Hepatocyte (in vitro differentiated cells): ENCODE results near the gene OR2J1. TPM values are rescaled to one million over a fixed set of nuclear protein-coding genes. Genes with fewer than 3 reads are reported as not detected.

Source experiments
- DNase-seq: peaks from one replicate; pipeline ENCODE4 v3.0.0-alpha.2; 2016; ENCODE audit warnings: low spot score
- H2AFZ ChIP-seq: fragments of 200-600 bp; sonication (generic); 2 replicates; pipeline ENCODE4 v1.6.0; 2016; ENCODE audit warnings: antibody characterized with exemption, mild to moderate bottlenecking
- H3K27ac ChIP-seq: fragments of 200-600 bp; sonication (generic); 2 replicates; pipeline ENCODE4 v1.5.1; 2016; ENCODE audit warnings: mild to moderate bottlenecking
- H3K27me3 ChIP-seq: fragments of 200-600 bp; sonication (generic); 2 replicates; pipeline ENCODE4 v1.6.1; 2016
- H3K36me3 ChIP-seq: fragments of 200-600 bp; sonication (generic); replicated peaks from 2 replicates; pipeline ENCODE4 v1.5.1; 2016; ENCODE audit warnings: low read depth; ENCODE audit not compliant: insufficient read depth
- H3K4me1 ChIP-seq: fragments of 200-600 bp; sonication (generic); 2 replicates; pipeline ENCODE4 v1.5.1; 2016; ENCODE audit warnings: mild to moderate bottlenecking, moderate library complexity; ENCODE audit not compliant: insufficient read depth
- H3K4me2 ChIP-seq: fragments of 200-600 bp; sonication (generic); 2 replicates; pipeline ENCODE4 v1.6.0; 2016
- H3K4me3 ChIP-seq: fragments of 200-600 bp; sonication (generic); 2 replicates; pipeline ENCODE4 v1.5.1; 2016; ENCODE audit warnings: mild to moderate bottlenecking
- H3K79me2 ChIP-seq: fragments of 200-600 bp; sonication (generic); 2 replicates; pipeline ENCODE4 v1.6.0; 2017; ENCODE audit warnings: mild to moderate bottlenecking
- H3K9me2 ChIP-seq: fragments of 200-600 bp; sonication (generic); replicated peaks from 2 replicates; pipeline ENCODE4 v1.6.0; 2017; ENCODE audit warnings: mild to moderate bottlenecking; ENCODE audit not compliant: insufficient read depth
- H3K9me3 ChIP-seq: fragments of 200-600 bp; sonication (generic); 2 replicates; pipeline ENCODE4 v1.5.1; 2016; ENCODE audit warnings: low read depth, mild to moderate bottlenecking
- H4K20me1 ChIP-seq: fragments of 200-600 bp; sonication (generic); 2 replicates; pipeline ENCODE4 v1.6.0; 2016; ENCODE audit warnings: mild to moderate bottlenecking; ENCODE audit not compliant: insufficient read depth, poor library complexity, severe bottlenecking
- EZH2 ChIP-seq: fragments of 200-600 bp; sonication (generic); IDR thresholded peaks from 2 replicates; pipeline ENCODE4 v1.6.1; 2016; ENCODE audit warnings: antibody characterized with exemption, mild to moderate bottlenecking, borderline replicate concordance
- EZH2phosphoT487 ChIP-seq: fragments of 200-600 bp; sonication (generic); IDR thresholded peaks from one replicate; pipeline ENCODE4 v1.6.1; 2018; ENCODE audit warnings: antibody characterized with exemption, mild to moderate bottlenecking, low read depth, moderate library complexity; ENCODE audit not compliant: unreplicated experiment, severe bottlenecking
- WGBS: methylation state at CpG from one replicate; pipeline ENCODE4 v1.1.6; 2016; ENCODE audit warnings: low lambda C conversion rate; ENCODE audit errors: missing lambda C conversion rate; 5-methylcytosine and 5-hydroxymethylcytosine counted together
- polyA plus RNA-seq: library from polyadenylated mRNA; unstranded; fragments of >200 nt; fragmentation: Nextera tagmentation; extraction: Ambion mirVana; gene quantifications from 2 replicates; pipeline ENCODE4 v1.2.1, GENCODE V29; 2016
- total RNA-seq: library from RNA; depleted of rRNA; stranded (reverse); fragments of >200 nt; gene quantifications from 2 replicates; pipeline ENCODE4 v1.2.3, GENCODE V29; 2014
- TF ChIP-seq, protein P1 (sequence below): fragments of 200-600 bp; sonication (generic); IDR thresholded peaks from 2 replicates; pipeline ENCODE4 v1.5.1; 2016; ENCODE audit warnings: antibody characterized with exemption, mild to moderate bottlenecking; ENCODE audit not compliant: poor library complexity

Gene OR2J1
- total and polyA plus RNA-seq, 2 experiments from 2014 or later, result not detected

DNA sequence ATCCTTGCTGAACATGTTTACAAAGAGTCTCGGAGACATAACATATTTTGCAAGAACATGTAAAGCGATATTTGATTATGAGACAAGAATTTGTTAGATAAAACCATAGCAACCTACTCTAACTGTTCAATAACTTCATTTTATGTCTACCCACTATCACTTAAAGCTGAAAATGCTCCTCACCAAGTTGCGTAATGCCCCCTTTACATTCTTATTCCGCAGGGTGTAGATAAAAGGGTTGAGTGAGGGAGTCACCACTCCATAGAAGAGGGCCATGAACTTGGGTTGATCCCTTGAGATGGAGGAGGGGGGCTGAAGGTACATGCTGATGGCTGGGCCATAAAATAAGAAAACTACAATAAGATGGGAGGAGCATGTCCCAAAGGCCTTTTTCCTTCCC, 38.4 kb downstream of the OR2J1 start:
- Histone ChIP-seq H3K36me3 (no peaks in the 10 kb centered on the region), H2AFZ (no peak overlapping the region), H4K20me1 (no peaks in the 10 kb centered on the region), H3K9me3 (no peaks in the 10 kb centered on the region), H3K27ac (no peak overlapping the region), H3K4me2 (no peak overlapping the region), H3K79me2 (no peaks in the 10 kb centered on the region), H3K4me3 (no peak overlapping the region), H3K4me1 (no peaks in the 10 kb centered on the region), H3K27me3 (no peaks in the 10 kb centered on the region), H3K9me2 (no peaks in the 10 kb centered on the region)
- TF ChIP-seq, protein P1, sequence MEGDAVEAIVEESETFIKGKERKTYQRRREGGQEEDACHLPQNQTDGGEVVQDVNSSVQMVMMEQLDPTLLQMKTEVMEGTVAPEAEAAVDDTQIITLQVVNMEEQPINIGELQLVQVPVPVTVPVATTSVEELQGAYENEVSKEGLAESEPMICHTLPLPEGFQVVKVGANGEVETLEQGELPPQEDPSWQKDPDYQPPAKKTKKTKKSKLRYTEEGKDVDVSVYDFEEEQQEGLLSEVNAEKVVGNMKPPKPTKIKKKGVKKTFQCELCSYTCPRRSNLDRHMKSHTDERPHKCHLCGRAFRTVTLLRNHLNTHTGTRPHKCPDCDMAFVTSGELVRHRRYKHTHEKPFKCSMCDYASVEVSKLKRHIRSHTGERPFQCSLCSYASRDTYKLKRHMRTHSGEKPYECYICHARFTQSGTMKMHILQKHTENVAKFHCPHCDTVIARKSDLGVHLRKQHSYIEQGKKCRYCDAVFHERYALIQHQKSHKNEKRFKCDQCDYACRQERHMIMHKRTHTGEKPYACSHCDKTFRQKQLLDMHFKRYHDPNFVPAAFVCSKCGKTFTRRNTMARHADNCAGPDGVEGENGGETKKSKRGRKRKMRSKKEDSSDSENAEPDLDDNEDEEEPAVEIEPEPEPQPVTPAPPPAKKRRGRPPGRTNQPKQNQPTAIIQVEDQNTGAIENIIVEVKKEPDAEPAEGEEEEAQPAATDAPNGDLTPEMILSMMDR, result no peak
- no peak for TF ChIP-seq EZH2phosphoT487
- TF ChIP-seq EZH2, result no peak
- WGBS, result 88% methylated on average over 4 of the region's 4 CpGs
- no peak for DNase-seq

DNA sequence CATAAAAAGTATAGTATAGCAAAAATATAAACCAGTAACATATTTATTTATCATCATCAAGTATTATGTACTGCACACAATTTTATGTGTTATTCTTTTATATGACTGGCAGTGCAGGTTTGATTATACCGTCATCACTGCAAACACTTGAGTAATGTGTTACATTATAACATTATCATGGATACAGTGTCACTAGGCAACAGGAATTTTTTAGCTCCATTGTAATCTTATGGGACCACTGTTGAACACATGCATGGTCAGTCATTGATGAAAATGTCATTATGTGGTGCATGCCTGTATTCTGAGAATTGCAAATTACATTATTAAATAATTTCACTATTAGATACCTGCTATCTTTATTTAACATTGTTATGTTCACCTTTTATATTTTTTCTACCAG, 42.3 kb downstream of the OR2J1 start:
- Histone ChIP-seq H3K79me2 (no peaks in the 10 kb centered on the region), H4K20me1 (no peaks in the 10 kb centered on the region), H3K27ac (no peak overlapping the region), H2AFZ (no peak overlapping the region), H3K9me2 (no peaks in the 10 kb centered on the region), H3K36me3 (no peaks in the 10 kb centered on the region), H3K9me3 (no peaks in the 10 kb centered on the region), H3K4me2 (no peak overlapping the region), H3K4me3 (no peak overlapping the region), H3K27me3 (no peaks in the 10 kb centered on the region), H3K4me1 (no peaks in the 10 kb centered on the region)
- TF ChIP-seq, protein P1, result no peak
- TF ChIP-seq EZH2, result no peak
- TF ChIP-seq EZH2phosphoT487, result no peak
- 96% methylated on average over 1 of the region's 1 CpG for WGBS
- DNase-seq, result no peak

DNA sequence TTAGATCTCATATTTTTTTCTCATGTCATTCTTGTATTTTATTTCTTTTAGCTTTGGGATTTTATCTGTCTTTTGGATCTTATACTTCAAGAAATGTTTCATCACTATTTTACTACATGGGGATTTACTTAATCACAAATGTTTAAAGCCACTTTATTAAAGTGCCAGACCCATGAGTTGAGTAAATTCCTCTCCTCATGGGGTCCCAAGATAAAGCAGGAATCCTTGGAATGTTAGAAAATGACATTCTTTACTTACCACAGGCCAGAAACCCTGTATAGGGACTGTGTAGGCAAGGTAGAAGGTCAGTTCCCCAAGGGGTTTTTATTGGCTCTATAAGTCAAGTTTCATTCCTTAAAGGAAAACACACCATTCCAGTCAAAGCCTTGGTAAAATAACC, 43.0 kb downstream of the OR2J1 start:
- H2AFZ ChIP-seq, result no peak overlapping the region
- H3K4me2 ChIP-seq, result no peak overlapping the region
- no peak overlapping the region for H3K4me3 ChIP-seq
- TF ChIP-seq EZH2 (no peak), EZH2phosphoT487 (no peak)
- TF ChIP-seq, protein P1, result no peak
- H3K27ac ChIP-seq, result no peak overlapping the region
- no peaks in the 10 kb centered on the region for H3K9me3 ChIP-seq
- H3K9me2 ChIP-seq, result no peaks in the 10 kb centered on the region
- no peaks in the 10 kb centered on the region for H4K20me1 ChIP-seq
- no peaks in the 10 kb centered on the region for H3K36me3 ChIP-seq
- no peaks in the 10 kb centered on the region for H3K79me2 ChIP-seq
- H3K27me3 ChIP-seq, result no peaks in the 10 kb centered on the region
- no peak for DNase-seq
- no peaks in the 10 kb centered on the region for H3K4me1 ChIP-seq

DNA sequence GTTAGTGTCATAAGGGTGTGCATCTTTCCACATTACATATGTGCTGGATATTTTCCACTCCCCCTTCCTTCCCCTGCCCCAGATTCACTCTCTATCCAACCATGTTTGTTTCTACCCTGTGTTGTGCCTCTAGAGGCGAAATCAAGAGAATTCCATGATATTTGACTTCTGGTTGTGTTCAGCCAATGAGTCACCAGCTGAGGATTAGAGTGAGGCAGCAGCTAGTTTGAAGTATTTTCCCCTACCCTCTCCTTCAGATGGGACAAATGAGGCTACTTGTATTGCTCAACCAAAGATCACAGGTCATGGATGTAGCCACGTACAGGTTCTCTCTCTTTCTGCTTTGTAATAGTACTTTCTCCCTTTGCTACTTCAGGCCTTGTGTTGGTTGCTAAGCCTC, 46.9 kb downstream of the OR2J1 start:
- Histone ChIP-seq H3K36me3 (no peaks in the 10 kb centered on the region), H3K27me3 (no peaks in the 10 kb centered on the region), H3K4me2 (no peak overlapping the region), H3K79me2 (no peaks in the 10 kb centered on the region), H3K27ac (no peak overlapping the region), H3K4me3 (no peak overlapping the region), H3K9me3 (no peaks in the 10 kb centered on the region), H3K4me1 (no peaks in the 10 kb centered on the region), H2AFZ (no peak overlapping the region), H3K9me2 (no peaks in the 10 kb centered on the region), H4K20me1 (no peaks in the 10 kb centered on the region)
- no peak for TF ChIP-seq EZH2
- TF ChIP-seq EZH2phosphoT487, result no peak
- TF ChIP-seq, protein P1, result no peak
- DNase-seq, result no peak
- 77% methylated on average over 2 of the region's 2 CpGs for WGBS
